ENCODE measurements around the gene COMMD9.

COMMD9 gene

DNA sequence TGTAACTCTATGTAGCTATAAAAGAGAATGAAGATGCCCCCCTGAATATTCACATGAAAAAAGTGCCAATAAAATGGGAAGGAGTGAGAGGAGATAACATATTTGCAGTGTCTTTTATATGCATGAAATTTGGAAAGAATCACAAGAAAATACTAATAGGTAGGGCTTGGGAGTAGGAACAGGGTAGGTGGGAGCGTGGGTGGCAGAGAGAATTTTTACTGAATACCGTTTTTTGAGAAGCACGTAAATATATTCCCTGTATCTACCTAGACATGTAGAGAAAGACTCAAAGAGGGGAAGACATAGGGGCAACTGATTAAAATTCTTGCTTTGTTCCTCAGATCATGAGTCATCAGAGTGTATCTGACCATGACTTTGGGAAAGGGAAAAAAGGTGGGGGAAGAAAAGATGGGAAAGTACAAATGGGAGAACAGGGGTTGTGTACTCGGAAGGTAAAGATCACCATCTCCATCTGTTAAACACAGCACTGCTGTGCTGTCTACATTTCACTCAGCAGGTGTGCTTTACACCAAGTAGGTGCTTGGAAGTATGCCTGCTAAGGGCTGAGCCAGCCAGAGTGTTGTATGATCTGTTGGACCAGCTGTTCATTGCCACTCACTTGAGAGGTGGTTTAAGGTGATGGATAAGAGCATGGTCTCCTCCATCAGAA, 22.8 kb upstream of the COMMD9 start:
- H3K4me1 ChIP-seq (ENCODE audit: control insufficient read depth, insufficient read depth, low read length) = no peaks in the 10 kb centered on the region
- no peak for TF ChIP-seq ZNF239 (tag by site-specific recombination; IDR thresholded peaks at IDR 0.05)
- no peak for TF ChIP-seq ZNF664 (tag by site-specific recombination; IDR thresholded peaks at IDR 0.05)
- TF ChIP-seq, protein P1, sequence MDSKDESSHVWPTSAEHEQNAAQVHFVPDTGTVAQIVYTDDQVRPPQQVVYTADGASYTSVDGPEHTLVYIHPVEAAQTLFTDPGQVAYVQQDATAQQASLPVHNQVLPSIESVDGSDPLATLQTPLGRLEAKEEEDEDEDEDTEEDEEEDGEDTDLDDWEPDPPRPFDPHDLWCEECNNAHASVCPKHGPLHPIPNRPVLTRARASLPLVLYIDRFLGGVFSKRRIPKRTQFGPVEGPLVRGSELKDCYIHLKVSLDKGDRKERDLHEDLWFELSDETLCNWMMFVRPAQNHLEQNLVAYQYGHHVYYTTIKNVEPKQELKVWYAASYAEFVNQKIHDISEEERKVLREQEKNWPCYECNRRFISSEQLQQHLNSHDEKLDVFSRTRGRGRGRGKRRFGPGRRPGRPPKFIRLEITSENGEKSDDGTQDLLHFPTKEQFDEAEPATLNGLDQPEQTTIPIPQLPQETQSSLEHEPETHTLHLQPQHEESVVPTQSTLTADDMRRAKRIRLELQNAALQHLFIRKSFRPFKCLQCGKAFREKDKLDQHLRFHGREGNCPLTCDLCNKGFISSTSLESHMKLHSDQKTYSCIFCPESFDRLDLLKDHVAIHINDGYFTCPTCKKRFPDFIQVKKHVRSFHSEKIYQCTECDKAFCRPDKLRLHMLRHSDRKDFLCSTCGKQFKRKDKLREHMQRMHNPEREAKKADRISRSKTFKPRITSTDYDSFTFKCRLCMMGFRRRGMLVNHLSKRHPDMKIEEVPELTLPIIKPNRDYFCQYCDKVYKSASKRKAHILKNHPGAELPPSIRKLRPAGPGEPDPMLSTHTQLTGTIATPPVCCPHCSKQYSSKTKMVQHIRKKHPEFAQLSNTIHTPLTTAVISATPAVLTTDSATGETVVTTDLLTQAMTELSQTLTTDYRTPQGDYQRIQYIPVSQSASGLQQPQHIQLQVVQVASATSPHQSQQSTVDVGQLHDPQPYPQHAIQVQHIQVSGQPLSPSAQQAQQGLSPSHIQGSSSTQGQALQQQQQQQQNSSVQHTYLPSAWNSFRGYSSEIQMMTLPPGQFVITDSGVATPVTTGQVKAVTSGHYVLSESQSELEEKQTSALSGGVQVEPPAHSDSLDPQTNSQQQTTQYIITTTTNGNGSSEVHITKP (tag by site-specific recombination; IDR thresholded peaks at IDR 0.05) = peak; percentile 49; the same call in 1 of the 2 replicates
- no peak overlapping the region for H3K4me3 ChIP-seq (ENCODE audit: low read depth, low read length)
- POLR2A ChIA-PET = no interaction called here
- no peaks in the 10 kb centered on the region for H3K36me3 ChIP-seq (ENCODE audit: control insufficient read depth in 2 of 2, insufficient read depth in 1 of 2, low read length in 2 of 2)
- H3K9me3 ChIP-seq (ENCODE audit: control insufficient read depth, insufficient read depth, low read depth, low read length) = no peaks in the 10 kb centered on the region
- H3K27ac ChIP-seq (ENCODE audit: extremely low read depth, low read depth, low read length) = no peak overlapping the region
- CTCF ChIA-PET = interaction anchor here (0.6 to 0.9 kb wide), 4 partner anchors 46 to 682 kb away, joined by 3 to 5 read pairs (median 4); no protein-coding TSS in a partner anchor

DNA sequence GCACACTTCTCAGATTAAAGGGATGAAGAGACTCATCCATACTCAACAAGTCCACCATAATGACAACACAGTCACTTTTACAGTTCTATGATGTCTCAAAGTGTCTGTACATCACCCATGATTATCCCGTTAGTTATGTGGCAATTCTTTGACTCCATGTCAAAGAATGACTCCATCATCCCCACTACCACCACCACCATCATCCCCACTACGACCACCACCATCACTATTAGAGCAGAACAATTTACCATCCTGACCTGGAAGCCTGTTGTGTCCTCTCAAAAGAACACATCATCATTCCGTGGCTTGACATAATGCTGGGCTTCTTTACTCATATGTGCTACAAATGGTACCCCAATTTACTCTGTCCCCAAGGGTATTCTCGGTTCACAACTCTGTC, 20.6 kb upstream of the COMMD9 start:
- no peaks in the 10 kb centered on the region for H3K9me3 ChIP-seq (ENCODE audit: control insufficient read depth, insufficient read depth, low read depth, low read length)
- H3K27ac ChIP-seq (ENCODE audit: extremely low read depth, low read depth, low read length) = no peak overlapping the region
- CTCF ChIA-PET = interaction anchor here (0.8 kb wide), 1 partner anchor 13 kb away, joined by 6 read pairs; no protein-coding TSS in a partner anchor
- POLR2A ChIA-PET = no interaction called here
- H3K4me1 ChIP-seq (ENCODE audit: control insufficient read depth, insufficient read depth, low read length) = no peaks in the 10 kb centered on the region
- H3K4me3 ChIP-seq (ENCODE audit: low read depth, low read length) = no peak overlapping the region
- H3K36me3 ChIP-seq (ENCODE audit: control insufficient read depth in 2 of 2, insufficient read depth in 1 of 2, low read length in 2 of 2) = no peaks in the 10 kb centered on the region
- TF ChIP-seq, protein P2, sequence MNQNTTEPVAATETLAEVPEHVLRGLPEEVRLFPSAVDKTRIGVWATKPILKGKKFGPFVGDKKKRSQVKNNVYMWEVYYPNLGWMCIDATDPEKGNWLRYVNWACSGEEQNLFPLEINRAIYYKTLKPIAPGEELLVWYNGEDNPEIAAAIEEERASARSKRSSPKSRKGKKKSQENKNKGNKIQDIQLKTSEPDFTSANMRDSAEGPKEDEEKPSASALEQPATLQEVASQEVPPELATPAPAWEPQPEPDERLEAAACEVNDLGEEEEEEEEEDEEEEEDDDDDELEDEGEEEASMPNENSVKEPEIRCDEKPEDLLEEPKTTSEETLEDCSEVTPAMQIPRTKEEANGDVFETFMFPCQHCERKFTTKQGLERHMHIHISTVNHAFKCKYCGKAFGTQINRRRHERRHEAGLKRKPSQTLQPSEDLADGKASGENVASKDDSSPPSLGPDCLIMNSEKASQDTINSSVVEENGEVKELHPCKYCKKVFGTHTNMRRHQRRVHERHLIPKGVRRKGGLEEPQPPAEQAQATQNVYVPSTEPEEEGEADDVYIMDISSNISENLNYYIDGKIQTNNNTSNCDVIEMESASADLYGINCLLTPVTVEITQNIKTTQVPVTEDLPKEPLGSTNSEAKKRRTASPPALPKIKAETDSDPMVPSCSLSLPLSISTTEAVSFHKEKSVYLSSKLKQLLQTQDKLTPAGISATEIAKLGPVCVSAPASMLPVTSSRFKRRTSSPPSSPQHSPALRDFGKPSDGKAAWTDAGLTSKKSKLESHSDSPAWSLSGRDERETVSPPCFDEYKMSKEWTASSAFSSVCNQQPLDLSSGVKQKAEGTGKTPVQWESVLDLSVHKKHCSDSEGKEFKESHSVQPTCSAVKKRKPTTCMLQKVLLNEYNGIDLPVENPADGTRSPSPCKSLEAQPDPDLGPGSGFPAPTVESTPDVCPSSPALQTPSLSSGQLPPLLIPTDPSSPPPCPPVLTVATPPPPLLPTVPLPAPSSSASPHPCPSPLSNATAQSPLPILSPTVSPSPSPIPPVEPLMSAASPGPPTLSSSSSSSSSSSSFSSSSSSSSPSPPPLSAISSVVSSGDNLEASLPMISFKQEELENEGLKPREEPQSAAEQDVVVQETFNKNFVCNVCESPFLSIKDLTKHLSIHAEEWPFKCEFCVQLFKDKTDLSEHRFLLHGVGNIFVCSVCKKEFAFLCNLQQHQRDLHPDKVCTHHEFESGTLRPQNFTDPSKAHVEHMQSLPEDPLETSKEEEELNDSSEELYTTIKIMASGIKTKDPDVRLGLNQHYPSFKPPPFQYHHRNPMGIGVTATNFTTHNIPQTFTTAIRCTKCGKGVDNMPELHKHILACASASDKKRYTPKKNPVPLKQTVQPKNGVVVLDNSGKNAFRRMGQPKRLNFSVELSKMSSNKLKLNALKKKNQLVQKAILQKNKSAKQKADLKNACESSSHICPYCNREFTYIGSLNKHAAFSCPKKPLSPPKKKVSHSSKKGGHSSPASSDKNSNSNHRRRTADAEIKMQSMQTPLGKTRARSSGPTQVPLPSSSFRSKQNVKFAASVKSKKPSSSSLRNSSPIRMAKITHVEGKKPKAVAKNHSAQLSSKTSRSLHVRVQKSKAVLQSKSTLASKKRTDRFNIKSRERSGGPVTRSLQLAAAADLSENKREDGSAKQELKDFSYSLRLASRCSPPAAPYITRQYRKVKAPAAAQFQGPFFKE (tag by site-specific recombination; IDR thresholded peaks at IDR 0.05; ENCODE audit: borderline replicate concordance) = no peak
- TF ChIP-seq, protein P3, sequence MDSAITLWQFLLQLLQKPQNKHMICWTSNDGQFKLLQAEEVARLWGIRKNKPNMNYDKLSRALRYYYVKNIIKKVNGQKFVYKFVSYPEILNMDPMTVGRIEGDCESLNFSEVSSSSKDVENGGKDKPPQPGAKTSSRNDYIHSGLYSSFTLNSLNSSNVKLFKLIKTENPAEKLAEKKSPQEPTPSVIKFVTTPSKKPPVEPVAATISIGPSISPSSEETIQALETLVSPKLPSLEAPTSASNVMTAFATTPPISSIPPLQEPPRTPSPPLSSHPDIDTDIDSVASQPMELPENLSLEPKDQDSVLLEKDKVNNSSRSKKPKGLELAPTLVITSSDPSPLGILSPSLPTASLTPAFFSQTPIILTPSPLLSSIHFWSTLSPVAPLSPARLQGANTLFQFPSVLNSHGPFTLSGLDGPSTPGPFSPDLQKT (IDR thresholded peaks at IDR 0.05; ENCODE audit: borderline replicate concordance, low read depth, low read length) = no peak
- no peak for TF ChIP-seq ZNF529 (tag by site-specific recombination; IDR thresholded peaks at IDR 0.05; ENCODE audit: insufficient replicate concordance)
- no peak for TF ChIP-seq ZNF24 (tag by site-specific recombination; IDR thresholded peaks at IDR 0.05)
- no peak for TF ChIP-seq ZNF19 (tag by site-specific recombination; IDR thresholded peaks at IDR 0.05; ENCODE audit: low read depth)
- no peak for TF ChIP-seq ZNF624 (tag by site-specific recombination; IDR thresholded peaks at IDR 0.05)
- TF ChIP-seq, protein P4, sequence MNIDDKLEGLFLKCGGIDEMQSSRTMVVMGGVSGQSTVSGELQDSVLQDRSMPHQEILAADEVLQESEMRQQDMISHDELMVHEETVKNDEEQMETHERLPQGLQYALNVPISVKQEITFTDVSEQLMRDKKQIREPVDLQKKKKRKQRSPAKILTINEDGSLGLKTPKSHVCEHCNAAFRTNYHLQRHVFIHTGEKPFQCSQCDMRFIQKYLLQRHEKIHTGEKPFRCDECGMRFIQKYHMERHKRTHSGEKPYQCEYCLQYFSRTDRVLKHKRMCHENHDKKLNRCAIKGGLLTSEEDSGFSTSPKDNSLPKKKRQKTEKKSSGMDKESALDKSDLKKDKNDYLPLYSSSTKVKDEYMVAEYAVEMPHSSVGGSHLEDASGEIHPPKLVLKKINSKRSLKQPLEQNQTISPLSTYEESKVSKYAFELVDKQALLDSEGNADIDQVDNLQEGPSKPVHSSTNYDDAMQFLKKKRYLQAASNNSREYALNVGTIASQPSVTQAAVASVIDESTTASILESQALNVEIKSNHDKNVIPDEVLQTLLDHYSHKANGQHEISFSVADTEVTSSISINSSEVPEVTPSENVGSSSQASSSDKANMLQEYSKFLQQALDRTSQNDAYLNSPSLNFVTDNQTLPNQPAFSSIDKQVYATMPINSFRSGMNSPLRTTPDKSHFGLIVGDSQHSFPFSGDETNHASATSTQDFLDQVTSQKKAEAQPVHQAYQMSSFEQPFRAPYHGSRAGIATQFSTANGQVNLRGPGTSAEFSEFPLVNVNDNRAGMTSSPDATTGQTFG (tag by site-specific recombination; IDR thresholded peaks at IDR 0.05; ENCODE audit: borderline replicate concordance) = no peak
- no peak for TF ChIP-seq ZNF792 (tag by site-specific recombination; IDR thresholded peaks at IDR 0.05)
- TF ChIP-seq ZIC2 (tag by site-specific recombination; IDR thresholded peaks at IDR 0.05) = no peak
- TF ChIP-seq MYNN (tag by site-specific recombination; IDR thresholded peaks at IDR 0.05; ENCODE audit: borderline replicate concordance) = no peak
- no peak for TF ChIP-seq ZNF768 (tag by site-specific recombination; IDR thresholded peaks at IDR 0.05)
- TF ChIP-seq PRDM1 (tag by site-specific recombination; IDR thresholded peaks at IDR 0.05) = no peak
- TF ChIP-seq ZNF664 (tag by site-specific recombination; IDR thresholded peaks at IDR 0.05) = no peak
- no peak for TF ChIP-seq ZNF266 (tag by site-specific recombination; IDR thresholded peaks at IDR 0.05; ENCODE audit: low read depth)
- TF ChIP-seq ZNF121 (tag by site-specific recombination; IDR thresholded peaks at IDR 0.05) = no peak
- TF ChIP-seq, protein P5, sequence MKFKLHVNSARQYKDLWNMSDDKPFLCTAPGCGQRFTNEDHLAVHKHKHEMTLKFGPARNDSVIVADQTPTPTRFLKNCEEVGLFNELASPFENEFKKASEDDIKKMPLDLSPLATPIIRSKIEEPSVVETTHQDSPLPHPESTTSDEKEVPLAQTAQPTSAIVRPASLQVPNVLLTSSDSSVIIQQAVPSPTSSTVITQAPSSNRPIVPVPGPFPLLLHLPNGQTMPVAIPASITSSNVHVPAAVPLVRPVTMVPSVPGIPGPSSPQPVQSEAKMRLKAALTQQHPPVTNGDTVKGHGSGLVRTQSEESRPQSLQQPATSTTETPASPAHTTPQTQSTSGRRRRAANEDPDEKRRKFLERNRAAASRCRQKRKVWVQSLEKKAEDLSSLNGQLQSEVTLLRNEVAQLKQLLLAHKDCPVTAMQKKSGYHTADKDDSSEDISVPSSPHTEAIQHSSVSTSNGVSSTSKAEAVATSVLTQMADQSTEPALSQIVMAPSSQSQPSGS (tag by site-specific recombination; IDR thresholded peaks at IDR 0.05; ENCODE audit: low read depth) = no peak
